HEK293 (cell line): ENCODE measurements around the gene CADM1.

Experiments used
- EGR2 ChIP-seq: fragments of 450-650 bp; formaldehyde crosslinking; IDR thresholded peaks from 2 replicates; pipeline ENCODE4 v1.5.1; 2016; ENCODE audit warnings: low read depth, missing biosample characterization, missing genetic modification characterization
- MYNN ChIP-seq: fragments of 450-650 bp; formaldehyde crosslinking; IDR thresholded peaks from 2 replicates; pipeline ENCODE4 v1.5.1; 2016; ENCODE audit warnings: missing biosample characterization, missing genetic modification characterization, borderline replicate concordance

GRCh38 chr11:115498354-115498753 is 5.9 kb downstream of the CADM1 start:
- TF ChIP-seq EGR2 (tag by site-specific recombination) (no peak), MYNN (tag by site-specific recombination) (no peak)
